HG02610 (cell line): ENCODE results near the gene CCDC102A.

ENCODE experiments used
- ATAC-seq: cut with Tn5 transposase; IDR thresholded peaks from one replicate; pipeline ENCODE4 v1.9.1; 2021; ENCODE audit warnings: mild to moderate bottlenecking, moderate library complexity; ENCODE audit not compliant: unreplicated experiment

The CCDC102A gene

GRCh38 chr16:57538235-57538721 lies 1.9 kb upstream of the CCDC102A start:
- peak; percentile 22 for ATAC-seq

- no peak for ATAC-seq
Observed at GRCh38 chr16:57537581-57538234, 1.3 kb upstream of the CCDC102A start.

DNA sequence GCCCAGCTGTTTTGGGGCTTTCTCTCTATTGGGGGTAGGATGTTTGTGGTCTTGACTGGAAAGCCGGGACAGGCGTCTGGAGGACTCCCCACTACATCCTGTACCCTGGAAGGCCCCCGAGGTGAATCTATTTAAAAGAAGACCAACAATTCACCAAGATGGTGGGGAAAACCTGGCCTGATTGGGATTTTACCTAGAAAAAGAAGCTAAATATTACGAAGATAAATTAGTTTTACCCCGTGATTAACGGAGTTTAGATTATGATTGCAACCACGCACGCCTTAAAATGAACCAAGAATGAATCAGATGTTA lies 779 bp upstream of the CCDC102A start:
- ATAC-seq = no peak

DNA sequence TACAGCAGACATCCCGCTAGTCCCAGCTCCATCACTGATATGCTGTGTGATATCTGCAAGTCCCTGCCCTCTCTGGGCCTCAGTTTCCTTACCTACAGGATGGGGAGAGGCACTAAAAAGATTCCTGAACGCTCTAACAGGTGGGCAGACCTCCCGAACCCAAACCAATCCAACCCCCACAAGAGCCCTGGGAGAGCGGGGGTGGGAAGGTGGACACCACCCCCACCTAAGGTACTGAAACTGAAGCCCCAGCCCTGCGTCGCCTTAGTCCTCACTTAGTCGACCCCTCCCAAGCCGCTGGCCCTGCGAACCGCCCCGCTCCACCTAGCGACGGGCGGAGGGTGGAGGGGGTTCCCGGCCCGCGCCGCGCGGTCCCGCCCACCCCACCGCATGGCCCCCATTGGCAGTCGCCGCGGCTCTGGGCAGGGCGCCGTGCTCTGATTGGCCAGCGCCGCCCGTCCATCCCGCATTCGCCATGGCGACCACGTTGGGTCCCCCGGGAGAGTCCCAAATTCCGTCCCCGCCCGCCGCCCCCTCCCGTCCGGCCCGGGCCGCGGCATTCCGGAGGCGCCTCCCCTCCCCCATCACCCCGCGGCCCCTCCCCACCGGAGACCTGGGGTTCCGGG lies 578 bp downstream of the CCDC102A start:
- peak; percentile 57 for ATAC-seq

- ATAC-seq = no peak
Observed at GRCh38 chr16:57534881-57535658, 1.3 kb downstream of the CCDC102A start.

- no peak for ATAC-seq
Observed at GRCh38 chr16:57534337-57534880, 2.0 kb downstream of the CCDC102A start.

GRCh38 chr16:57533431-57534336 lies 2.7 kb downstream of the CCDC102A start:
- ATAC-seq = no peak

GRCh38 chr16:57532266-57532625 lies 4.1 kb downstream of the CCDC102A start:
- no peak for ATAC-seq

DNA sequence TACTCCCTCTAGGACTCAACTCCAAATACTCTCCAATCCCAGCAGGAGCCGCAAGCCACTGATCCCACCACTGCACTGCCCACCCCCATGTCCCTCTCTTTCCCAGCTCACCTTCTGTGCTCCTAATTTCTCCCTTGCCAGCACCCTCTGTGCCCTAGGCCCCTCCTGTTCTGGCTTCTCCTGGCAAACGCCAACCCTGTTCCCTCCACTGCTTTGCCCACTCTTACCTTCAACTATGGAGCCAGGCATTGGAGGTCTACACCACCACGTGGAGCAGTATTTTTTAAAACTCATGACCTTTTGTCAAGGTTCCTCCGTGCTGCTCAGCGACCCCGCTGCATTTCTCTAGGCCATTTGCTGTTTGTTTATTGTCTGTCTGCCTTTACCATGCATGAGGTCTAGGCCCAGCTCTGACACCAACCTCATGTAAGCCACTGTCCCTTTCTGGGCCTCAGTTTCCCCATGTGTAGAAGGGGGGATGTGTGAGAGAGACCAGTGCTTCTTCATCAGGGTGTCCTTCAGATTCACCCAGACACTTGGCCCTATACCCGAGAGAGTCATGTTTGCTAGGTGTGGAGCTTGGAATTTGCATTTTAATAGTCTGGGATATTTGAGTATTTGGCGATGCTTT lies 4.6 kb downstream of the CCDC102A start:
- no peak for ATAC-seq

DNA sequence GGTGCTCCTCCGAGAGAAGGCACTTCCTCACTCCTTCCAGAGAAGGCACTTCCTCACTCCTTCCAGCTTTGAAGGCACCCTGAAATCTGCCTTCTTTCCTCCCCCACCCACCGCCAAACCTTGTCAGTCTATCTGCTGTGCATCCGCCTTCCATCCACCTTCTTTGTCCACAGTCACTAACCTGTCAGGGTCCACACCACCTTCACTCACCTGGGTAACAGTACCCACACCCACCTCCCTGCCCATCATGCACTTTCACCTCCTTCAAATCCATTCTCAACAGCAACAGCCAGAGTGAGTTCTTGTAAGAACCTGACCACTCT lies 5.2 kb downstream of the CCDC102A start:
- no peak for ATAC-seq

DNA sequence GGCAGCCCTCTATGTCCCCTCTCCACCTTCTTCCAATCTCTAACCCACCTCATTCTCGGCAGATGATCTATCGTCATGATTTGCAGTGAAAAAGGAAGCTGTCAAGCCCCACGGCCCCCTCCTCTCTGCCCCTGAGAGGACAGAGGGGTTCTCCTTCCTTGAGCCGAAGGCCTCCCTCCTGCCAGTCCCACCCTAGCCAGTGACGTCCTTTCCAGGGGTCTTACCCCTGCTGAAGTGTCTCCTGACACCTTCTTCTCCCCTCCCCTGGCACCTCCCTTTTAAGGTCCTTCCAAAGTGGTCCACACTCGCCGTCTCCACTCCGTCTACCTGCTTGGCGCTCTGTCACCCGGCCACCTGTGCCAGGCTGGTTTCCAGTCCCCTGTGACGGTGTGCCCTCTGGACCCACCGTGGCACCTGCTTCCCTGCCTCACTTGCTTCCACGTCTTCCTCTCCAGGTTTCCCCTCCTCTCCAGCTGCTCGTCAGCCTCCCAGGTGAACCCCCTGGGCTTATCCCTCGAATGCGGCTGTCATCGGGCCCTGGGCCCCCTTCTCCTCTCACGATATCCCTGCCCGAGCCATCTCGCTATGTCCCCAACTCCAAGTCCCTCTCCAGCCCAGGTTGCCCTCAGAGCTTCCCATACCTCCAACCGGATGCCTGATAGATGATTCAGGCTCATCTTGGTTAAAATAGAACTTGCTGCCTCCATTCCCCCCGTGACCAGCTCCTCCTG lies 5.7 kb downstream of the CCDC102A start:
- no peak for ATAC-seq

GRCh38 chr16:57530104-57530521 lies 6.3 kb downstream of the CCDC102A start:
- ATAC-seq = peak; percentile 70

- ATAC-seq = no peak
Observed at GRCh38 chr16:57529391-57530103, 6.8 kb downstream of the CCDC102A start.

DNA sequence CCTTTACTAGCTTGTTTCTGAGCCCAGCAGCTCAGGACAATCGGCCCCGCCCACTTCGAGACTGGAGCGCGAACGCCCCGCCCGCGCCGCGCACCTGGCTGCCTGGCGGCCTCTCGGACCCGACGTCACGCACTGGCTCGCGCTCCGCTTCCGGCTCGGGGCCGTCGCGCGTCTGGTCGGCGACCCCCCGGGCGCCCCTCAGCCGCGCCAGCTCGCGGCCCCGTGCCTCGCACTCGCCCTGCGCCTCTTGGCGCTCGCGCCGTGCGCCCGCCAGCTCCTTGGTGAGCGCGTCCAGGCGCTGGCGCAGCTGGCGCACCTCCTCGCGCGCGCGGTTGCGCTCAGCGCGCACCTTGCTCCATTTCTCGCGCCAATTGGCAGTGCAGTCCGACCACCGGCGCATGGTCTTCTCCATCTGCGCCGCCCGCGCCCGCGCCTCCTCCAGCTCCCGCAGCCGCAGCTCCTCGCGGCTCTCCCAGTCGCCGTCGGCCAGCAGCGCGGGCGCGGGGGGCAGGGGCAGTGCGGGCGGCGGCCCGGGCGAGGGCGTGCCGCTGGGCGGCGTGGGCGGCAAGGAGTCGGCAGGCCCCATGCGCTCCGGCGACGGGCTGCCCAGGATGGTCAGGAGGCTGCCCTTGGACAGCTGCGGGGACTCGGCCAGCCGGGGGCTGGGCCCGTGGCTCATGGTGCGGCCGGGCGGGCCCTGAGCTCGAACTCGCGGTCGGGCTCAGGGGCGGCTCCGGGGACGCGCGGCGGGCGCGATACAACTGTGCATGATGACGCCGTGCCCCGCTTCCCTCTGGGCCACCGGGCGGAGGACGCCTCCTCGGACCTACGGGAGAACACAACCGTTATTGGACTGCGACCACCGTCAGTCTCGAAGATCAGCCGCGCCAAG lies 7.6 kb downstream of the CCDC102A start:
- no peak for ATAC-seq

GRCh38 chr16:57527610-57528360 lies 8.6 kb downstream of the CCDC102A start:
- ATAC-seq = no peak

- no peak for ATAC-seq
Observed at GRCh38 chr16:57527027-57527426, 9.3 kb downstream of the CCDC102A start.

- no peak for ATAC-seq
Observed at GRCh38 chr16:57526498-57526897, 9.9 kb downstream of the CCDC102A start.
